ENCODE data around the gene OR10G3.
"Not testable (repeated sequence)": the region's sequence is repeated elsewhere in the genome, so short reads cannot be mapped to it uniquely, and the experiment has no call there.

Gene OR10G3, protein sequence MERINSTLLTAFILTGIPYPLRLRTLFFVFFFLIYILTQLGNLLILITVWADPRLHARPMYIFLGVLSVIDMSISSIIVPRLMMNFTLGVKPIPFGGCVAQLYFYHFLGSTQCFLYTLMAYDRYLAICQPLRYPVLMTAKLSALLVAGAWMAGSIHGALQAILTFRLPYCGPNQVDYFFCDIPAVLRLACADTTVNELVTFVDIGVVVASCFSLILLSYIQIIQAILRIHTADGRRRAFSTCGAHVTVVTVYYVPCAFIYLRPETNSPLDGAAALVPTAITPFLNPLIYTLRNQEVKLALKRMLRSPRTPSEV

DNA sequence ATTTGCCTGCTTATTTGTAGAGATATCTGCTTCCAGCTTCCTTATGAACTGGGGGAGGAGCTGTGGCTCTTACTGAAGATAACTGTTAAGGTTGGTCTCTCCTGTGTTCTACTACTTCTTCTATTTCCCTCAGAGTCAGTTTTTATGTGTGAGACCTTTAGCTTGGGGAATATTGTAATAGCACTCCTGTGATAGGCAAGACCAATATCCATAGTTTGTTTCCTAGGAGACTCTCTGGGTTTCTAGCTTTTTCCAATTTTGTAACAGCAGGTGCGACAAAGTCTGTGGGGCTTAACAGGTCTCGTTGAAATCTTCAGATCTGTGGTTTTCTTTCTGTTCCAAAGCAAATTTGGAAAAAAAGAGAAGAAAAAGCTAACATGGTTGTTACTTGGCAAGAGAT lies at the start of gene OR10G3:
OR10G3 (minus strand) TSS at position 101 of the 400 bp plus-strand sequence. CDS start 9,332 bp downstream, outside the sequence.
- in situ Hi-C loops (cut with MboI; ENCODE audit: low sequenced_read_pairs), result no loop called here

DNA sequence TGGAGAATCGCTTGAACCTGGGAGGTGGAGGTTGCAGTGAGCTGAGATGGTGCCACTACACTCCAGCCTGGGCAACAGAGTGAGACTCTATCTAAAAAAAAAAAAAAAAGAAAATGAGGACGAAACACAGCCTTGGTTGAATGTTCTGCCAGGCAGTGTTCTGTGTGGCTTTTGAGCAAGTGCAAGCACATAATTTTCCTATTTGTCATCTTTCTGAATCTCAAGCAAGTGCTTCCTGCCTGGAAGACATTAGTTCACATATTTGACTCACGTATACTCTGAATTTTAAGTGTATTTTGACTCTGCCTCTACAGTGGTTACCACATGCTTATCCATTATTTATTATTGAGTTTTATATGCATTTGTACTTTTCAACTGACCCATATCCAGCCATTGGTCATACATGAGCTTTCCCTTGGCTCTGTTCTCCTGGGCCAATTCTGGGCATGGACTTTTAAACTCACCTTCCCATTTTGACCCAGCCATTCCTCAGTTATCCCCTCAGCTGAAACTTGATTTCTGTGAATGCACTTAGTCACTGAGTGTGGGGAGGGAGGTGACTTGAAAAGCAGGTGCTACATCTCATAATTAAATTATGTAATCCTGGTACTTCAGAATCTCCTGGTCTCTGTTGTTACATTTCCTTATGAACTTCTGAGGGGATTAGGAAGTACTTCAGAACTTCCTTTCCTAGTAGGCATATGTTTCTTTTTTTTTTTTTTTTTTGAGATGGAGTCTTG lies 46.8 kb upstream of the OR10G3 start:
- in situ Hi-C loops (cut with MboI; ENCODE audit: low sequenced_read_pairs), result no loop called here

- in situ Hi-C loops (cut with MboI; ENCODE audit: low sequenced_read_pairs), result no loop called here
These were observed 37.7 kb upstream of the OR10G3 start for GRCh38 chr14:21617614-21618013.

- in situ Hi-C loops (cut with MboI; ENCODE audit: low sequenced_read_pairs), result no loop called here
These were observed 34.4 kb upstream of the OR10G3 start for GRCh38 chr14:21614240-21614639.

GRCh38 chr14:21612324-21612723 lies 32.4 kb upstream of the OR10G3 start:
- in situ Hi-C loops (cut with MboI; ENCODE audit: low sequenced_read_pairs), result no loop called here

DNA sequence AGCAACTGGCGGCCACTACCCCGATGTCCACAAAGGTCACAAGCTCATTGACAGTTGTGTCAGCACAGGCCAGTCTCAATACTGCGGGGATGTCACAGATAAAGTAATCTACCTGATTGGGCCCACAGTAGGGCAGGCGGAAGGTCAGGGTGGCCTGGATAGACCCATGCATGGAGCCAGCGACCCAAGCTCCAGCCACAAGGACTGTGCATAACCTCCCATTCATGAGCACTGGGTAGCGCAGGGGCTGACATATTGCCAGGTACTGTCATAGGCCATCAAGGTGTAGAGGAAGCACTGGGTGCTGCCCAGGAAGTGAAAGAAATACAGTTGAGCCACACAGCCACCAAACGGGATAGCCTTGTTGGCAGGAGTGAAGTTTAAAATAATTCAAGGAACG lies 22.3 kb upstream of the OR10G3 start:
- in situ Hi-C loops (cut with MboI; ENCODE audit: low sequenced_read_pairs), result not testable (repeated sequence)

GRCh38 chr14:21589317-21589716 lies 9.4 kb upstream of the OR10G3 start:
- in situ Hi-C loops (cut with MboI; ENCODE audit: low sequenced_read_pairs), result no loop called here

GRCh38 chr14:21575661-21576060 lies 4.2 kb downstream of the OR10G3 start:
- in situ Hi-C loops (cut with MboI; ENCODE audit: low sequenced_read_pairs), result no loop called here

DNA sequence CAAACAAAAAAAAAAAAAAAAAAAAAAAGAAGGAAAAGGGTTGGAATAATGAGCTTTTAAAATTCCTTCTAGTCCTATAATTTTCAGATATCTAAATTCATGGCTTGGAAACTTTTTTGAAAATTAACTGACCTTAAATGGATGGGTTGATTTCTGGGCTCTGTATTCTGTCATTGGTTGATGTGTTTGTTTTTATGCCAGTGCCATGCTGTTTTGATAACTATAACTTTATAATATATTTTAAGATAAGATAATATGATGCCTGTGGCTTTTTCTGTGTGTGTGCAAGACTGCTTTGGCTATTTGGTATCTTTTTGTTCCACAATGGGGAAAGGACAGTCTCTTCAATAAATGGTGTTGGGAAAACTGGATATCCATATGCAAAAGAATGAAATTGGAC lies 7.3 kb downstream of the OR10G3 start:
- in situ Hi-C loops (cut with MboI; ENCODE audit: low sequenced_read_pairs), result no loop called here

GRCh38 chr14:21558703-21559170 lies 21.1 kb downstream of the OR10G3 start:
- in situ Hi-C loops (cut with MboI; ENCODE audit: low sequenced_read_pairs), result no loop called here

DNA sequence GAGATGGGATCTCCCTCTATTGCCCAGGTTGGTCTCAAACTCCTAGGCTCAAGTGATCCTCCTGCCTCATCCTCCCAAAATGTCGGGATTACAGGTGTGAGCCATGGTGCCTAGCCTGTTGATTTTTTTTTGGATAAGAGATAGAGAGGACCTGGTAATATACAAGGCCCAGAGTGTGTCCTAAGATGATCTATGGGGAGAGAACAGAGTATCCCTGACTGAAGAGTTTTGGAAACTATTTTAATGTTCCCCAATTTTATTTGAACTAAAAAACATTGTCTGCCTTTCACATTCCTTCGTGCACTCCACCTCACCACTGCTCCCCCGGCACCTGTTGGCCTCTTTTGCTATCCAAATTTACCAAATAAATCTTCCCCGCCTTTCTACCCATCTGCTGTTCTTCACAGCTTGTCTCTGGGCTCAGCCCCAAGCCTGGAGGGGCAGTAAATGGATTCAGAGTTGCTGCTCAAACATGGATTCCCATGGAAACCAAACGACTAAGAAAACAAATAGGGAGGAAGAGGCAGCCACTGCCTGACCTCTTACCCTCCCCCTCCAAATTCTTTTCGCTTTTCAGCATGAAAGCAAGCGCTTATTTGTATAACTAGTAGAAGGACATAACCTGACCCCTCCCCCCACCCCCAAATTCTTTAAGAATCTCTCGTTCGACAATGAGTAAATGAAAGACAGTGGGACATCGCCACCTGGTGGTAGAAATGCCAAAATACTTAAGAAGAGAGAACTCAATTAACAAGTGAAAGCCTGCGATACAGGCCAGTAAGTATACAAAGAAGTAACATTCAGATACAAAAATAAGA lies 22.6 kb downstream of the OR10G3 start:
- in situ Hi-C loops (cut with MboI; ENCODE audit: low sequenced_read_pairs), result no loop called here

DNA sequence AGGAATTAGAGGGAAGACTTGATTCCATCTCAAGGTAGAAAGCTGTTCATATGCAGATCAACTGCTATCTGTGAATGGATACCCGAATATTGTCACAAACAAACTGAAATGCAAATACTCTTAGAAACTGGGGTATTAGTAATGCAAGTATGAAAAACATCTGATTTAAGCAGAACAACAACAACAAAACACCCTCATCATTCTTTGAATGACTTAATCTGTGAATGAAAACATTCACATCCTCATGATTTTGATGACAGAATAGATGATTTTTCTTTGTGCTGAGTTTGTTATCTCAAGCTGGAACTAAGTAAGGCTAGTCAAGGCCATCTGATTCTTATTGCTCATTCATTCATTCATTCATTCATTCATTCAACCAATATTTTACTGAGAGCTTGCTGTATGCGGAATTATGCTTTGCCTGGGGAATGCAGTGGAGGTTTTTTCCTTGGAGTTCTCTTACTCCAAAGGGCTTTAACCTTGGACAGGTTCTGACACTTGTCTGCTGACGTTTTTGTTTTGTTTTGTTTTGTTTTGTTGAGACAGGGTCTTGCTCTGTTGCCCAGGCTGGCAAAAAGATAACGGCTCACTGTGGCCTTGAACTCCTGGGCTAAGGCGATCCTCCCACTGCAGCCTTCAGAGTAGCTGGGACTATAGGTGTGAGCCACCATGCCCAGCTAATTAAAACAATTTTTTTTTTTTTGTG lies 23.3 kb downstream of the OR10G3 start:
- in situ Hi-C loops (cut with MboI; ENCODE audit: low sequenced_read_pairs), result no loop called here

DNA sequence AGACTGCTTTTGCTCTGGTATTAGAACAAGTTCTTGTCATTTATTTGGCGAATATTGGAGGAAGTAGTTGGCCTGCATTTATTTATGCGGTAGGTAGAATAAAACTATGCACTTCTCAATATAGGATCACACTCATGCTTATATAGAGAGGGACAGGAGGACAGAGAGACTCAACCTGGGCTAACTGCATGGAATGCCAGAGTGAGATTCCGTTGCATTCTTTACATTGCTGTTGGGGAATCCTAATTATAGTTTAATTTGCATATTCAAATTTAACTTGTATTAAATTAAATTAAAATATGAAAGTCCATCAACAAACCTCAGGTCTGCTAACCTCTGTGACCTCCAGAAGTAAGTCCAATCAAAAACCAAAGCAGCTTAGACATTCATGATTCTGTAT lies 26.6 kb downstream of the OR10G3 start:
- in situ Hi-C loops (cut with MboI; ENCODE audit: low sequenced_read_pairs), result no loop called here

GRCh38 chr14:21544588-21544987 lies 35.3 kb downstream of the OR10G3 start:
- in situ Hi-C loops (cut with MboI; ENCODE audit: low sequenced_read_pairs), result not testable (repeated sequence)

GRCh38 chr14:21543963-21544362 lies 35.9 kb downstream of the OR10G3 start:
- in situ Hi-C loops (cut with MboI; ENCODE audit: low sequenced_read_pairs), result no loop called here

GRCh38 chr14:21543521-21543960 lies 36.3 kb downstream of the OR10G3 start:
- in situ Hi-C loops (cut with MboI; ENCODE audit: low sequenced_read_pairs), result no loop called here

DNA sequence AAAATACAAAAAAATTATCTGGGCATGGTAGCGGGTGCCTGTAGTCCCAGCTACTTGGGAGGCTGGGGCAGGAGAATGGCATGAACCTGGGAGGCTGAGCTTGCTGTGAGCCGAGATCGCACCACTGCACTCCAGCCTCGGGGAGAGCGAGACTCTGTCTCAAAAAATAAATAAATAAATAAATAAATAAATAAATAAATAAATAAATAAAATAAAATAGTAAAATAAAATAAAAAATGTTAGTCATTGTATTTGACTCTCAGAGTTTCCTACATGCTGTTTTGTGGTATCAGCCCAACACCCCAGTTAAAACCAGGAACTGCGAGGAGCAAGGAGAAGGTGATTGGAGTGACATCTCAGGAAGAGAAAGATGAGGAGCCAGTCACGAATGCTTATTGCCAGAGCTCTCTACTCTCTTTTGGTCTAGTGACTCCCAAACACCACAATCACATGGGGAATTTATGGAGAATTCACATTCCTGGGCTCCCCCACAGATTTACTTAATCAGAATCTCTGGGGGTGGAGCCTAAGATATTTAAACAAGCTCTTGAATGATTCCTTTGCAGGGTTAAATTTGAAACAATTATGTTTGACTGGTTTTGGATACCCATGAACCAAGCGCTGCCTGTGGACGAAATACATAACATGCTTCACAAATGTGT lies 38.3 kb downstream of the OR10G3 start:
- in situ Hi-C loops (cut with MboI; ENCODE audit: low sequenced_read_pairs), result no loop called here

DNA sequence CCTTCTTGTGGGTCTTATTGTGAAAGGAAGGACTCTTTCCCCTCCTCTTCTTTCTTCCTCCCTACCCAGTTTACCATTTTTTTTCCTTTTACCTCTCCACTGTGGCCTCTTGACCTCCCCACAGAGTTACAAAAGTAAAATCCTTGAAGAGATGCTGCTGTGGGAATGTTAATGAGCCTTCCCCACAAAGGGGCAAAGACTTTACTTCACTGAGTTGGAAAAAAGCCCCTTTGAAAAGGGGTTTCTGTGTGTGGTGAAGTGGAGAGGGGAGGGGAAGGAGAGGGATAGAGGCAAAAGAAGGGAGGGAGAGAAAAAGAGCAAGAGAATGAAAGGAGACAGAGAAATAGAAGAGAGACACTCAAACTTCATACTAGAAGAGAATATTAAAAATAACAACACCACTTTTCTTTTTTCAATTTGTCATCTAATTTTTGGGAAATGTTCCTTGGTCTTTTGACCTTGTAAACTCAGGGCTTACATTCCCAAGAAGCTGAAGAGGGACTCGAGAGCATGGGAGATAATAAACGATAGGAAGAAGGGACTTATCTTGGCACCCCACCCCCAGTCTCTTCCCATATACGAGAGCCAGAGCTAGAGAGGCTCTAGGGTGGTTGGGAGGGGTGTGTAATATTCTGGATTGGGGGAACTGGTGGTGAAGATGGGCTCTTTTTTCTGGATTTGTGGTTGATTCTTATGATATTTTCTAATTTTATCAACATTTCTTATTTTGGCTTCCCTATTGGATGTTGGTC lies 40.5 kb downstream of the OR10G3 start:
- in situ Hi-C loops (cut with MboI; ENCODE audit: low sequenced_read_pairs), result no loop called here

GRCh38 chr14:21537090-21537424 lies 42.8 kb downstream of the OR10G3 start:
- in situ Hi-C loops (cut with MboI; ENCODE audit: low sequenced_read_pairs), result no loop called here

Measured in hTERT RPE-1 (cell line).